ENCODE results near the gene DDR2. TPM values are rescaled to one million over a fixed set of nuclear protein-coding genes. Genes with fewer than 3 reads are reported as not detected.
"Not testable (repeated sequence)": the region's sequence is repeated elsewhere in the genome, so short reads cannot be mapped to it uniquely, and the experiment has no call there.

Gene DDR2
- total RNA-seq = 10 to 100 TPM; 40.9 to 88.8 (median 56.6) TPM

DNA sequence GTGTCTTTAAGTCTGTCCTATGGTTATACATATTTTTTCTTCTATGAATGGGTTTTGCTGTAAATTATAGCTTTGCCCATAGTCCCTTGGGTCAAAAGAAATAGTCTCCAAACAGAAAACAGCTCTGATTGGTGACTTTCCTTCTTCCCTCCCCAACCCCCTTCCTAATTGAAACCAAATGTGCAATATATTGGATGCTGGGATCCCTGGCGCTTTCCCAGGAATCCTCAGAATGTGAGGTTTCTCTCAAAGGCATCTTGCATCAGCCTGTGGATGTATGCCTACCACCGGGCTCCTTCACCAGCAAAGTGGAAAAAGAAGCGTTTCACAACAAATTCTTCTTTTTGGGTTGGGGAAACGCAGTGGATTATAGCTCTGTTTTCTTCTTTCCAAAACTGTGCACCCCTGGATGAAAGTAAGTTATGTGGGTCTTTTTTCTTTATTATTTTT lies at the start of gene DDR2:
Gene DDR2 (plus strand): TSS at position 248 of the 450 bp plus-strand sequence. CDS start 86,600 bp downstream, outside the sequence.
- 69 to 72% methylated on average over 4 of the region's 4 CpGs for WGBS, 2 donors
- Histone ChIP-seq H3K36me3 (no peaks in the 10 kb centered on the region), H3K4me1 (no peaks in the 10 kb centered on the region), H3K4me3 (replicated peaks in 1 of 3) (peak within 1 kb of the TSS in 1 of 3 donors; percentile 8), H3K27me3 (no peaks in the 10 kb centered on the region), H3K27ac (peak within 1 kb of the TSS; percentile 28 to 69 (median 57)), H3K9me3 (no peaks in the 10 kb centered on the region)
- intact Hi-C loops (cut with DNase I) = no loop called here
- TF ChIP-seq POLR2A (IDR thresholded peaks at IDR 0.05) = no peak
- TF ChIP-seq, protein P1, sequence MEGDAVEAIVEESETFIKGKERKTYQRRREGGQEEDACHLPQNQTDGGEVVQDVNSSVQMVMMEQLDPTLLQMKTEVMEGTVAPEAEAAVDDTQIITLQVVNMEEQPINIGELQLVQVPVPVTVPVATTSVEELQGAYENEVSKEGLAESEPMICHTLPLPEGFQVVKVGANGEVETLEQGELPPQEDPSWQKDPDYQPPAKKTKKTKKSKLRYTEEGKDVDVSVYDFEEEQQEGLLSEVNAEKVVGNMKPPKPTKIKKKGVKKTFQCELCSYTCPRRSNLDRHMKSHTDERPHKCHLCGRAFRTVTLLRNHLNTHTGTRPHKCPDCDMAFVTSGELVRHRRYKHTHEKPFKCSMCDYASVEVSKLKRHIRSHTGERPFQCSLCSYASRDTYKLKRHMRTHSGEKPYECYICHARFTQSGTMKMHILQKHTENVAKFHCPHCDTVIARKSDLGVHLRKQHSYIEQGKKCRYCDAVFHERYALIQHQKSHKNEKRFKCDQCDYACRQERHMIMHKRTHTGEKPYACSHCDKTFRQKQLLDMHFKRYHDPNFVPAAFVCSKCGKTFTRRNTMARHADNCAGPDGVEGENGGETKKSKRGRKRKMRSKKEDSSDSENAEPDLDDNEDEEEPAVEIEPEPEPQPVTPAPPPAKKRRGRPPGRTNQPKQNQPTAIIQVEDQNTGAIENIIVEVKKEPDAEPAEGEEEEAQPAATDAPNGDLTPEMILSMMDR (IDR thresholded peaks at IDR 0.05) = no peak
- peak; percentile 8 to 23 for DNase-seq

DNA sequence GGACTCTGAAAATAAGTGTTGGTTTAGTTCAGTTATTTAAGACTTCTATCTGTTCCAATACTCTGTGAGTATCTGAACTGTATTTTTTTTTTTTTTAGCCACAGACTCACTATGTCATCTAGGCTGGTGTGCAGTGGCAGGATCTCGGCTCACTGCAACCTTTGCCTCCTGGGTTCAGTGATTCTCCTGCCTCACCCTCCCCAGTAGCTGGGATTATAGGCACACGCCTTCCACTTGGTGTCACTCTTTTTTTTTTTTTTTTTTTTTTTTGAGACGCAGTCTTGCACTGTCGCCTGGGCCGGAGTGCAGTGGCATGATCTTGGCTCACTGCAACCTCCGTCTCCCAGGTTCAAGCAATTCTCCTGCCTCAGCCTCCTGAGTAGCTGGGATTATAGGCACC lies 49.4 kb upstream of the DDR2 start:
- peaks cover 4 to 18% of the 10 kb centered on the region in 2 donors for H3K36me3 ChIP-seq
- H3K4me3 ChIP-seq (replicated peaks in 1 of 3); H3K9me3 ChIP-seq; intact Hi-C loops (cut with DNase I); H3K27ac ChIP-seq; H3K27me3 ChIP-seq; DNase-seq; H3K4me1 ChIP-seq: not testable (repeated sequence)
- WGBS, 2 donors = 77 to 78% methylated on average over 6 of the region's 6 CpGs

DNA sequence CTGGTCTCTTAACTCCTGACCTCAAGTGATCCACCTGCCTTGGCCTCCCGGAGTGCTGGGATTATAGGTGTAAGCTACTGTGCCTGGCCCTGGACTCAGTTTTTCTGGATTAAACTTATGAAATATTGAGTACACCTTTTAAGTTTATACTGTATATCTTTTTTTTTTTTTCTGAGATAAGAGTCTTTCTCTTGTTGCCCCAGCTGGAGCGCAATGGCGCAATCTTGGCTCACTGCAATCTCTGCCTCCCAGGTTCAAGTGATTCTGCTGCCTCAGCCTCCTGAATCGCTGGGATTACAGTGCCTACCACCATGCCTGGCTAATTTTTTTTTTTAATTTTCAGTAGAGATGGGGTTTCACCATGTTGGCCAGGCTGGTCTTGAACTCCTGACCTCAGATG lies 47.2 kb upstream of the DDR2 start:
- H3K36me3 ChIP-seq; H3K27ac ChIP-seq; DNase-seq; H3K27me3 ChIP-seq; H3K4me3 ChIP-seq (replicated peaks in 1 of 3); H3K9me3 ChIP-seq; H3K4me1 ChIP-seq; intact Hi-C loops (cut with DNase I): not testable (repeated sequence)
- WGBS, 2 donors = 99% methylated on average over 4 of the region's 4 CpGs

DNA sequence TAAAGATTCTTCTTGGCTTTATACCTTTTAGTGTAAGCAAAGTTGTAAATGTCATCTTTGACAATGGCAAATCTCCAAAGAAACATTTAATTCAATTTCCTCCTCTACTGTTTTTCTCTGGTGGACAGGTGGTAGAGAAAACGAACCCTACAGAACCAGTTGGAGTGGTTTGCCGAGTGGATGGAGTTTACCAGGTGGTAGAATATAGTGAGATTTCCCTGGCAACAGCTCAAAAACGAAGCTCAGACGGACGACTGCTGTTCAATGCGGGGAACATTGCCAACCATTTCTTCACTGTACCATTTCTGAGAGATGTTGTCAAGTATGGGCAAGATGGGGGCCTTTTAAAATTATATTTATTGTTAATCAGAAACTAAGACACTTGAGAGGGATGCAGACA lies 44.9 kb upstream of the DDR2 start:
- TF ChIP-seq, protein P1 (IDR thresholded peaks at IDR 0.05) = no peak
- TF ChIP-seq POLR2A (IDR thresholded peaks at IDR 0.05) = no peak
- Histone ChIP-seq H3K27ac (no peak overlapping the region), H3K4me3 (replicated peaks in 1 of 3) (no peak overlapping the region), H3K27me3 (no peaks in the 10 kb centered on the region), H3K9me3 (no peaks in the 10 kb centered on the region), H3K36me3 (peaks cover 4 to 14% of the 10 kb centered on the region in 2 donors), H3K4me1 (no peaks in the 10 kb centered on the region)
- peak in 1 of 2 donors; percentile 3 for DNase-seq
- intact Hi-C loops (cut with DNase I) = no loop called here
- WGBS, 2 donors = 43 to 47% methylated on average over 6 of the region's 6 CpGs

DNA sequence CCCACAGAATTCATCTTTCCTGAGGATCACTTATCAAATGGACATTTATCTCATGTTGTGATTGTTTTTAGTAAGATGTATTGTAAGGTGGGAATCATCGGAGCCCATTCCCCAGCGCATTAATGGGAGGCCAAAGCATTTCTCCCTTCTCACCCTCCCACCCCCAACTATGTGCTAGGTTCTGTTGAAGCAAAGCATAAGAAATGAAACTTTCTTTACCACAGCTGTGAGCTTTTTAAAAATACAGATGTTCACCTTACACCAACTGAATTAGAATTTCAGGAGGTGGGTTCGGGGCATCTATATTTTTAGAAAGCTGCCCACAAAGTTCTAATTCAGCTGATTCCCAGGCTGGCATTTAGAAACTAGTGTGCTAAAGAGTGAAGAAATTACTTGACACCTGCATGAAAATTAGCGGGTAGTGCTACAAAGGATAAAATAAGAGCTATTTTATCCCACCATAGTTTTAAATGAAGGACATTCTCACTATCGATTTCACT lies 44.5 kb upstream of the DDR2 start:
- intact Hi-C loops (cut with DNase I) = no loop called here
- no peak overlapping the region for H3K27ac ChIP-seq
- peaks cover 4 to 14% of the 10 kb centered on the region in 2 donors for H3K36me3 ChIP-seq
- H3K9me3 ChIP-seq = no peaks in the 10 kb centered on the region
- H3K4me3 ChIP-seq (replicated peaks in 1 of 3) = no peak overlapping the region
- no peaks in the 10 kb centered on the region for H3K27me3 ChIP-seq
- H3K4me1 ChIP-seq = no peaks in the 10 kb centered on the region
- 96 to 98% methylated on average over 5 of the region's 5 CpGs for WGBS, 2 donors
- TF ChIP-seq, protein P1 (IDR thresholded peaks at IDR 0.05) = no peak
- no peak for DNase-seq

DNA sequence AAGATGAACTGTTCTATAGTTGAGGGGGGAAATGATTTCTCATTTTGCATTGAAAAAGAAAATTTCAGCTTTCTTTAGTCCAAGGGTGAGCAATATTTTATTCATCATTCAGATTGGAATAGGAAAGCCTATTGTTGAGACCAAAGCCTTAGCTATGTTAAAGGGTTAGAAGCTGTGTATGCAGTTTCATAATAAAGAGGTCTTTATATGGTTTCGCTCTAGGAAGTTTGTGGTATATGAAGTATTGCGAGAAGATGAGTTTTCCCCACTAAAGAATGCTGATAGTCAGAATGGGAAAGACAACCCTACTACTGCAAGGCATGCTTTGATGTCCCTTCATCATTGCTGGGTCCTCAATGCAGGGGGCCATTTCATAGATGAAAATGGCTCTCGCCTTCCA lies 42.2 kb upstream of the DDR2 start:
- WGBS, 2 donors = 96 to 98% methylated on average over 3 of the region's 3 CpGs
- no peaks in the 10 kb centered on the region for H3K27me3 ChIP-seq
- H3K9me3 ChIP-seq = no peaks in the 10 kb centered on the region
- intact Hi-C loops (cut with DNase I) = no loop called here
- DNase-seq = no peak
- no peak for TF ChIP-seq POLR2A (IDR thresholded peaks at IDR 0.05)
- TF ChIP-seq, protein P1 (IDR thresholded peaks at IDR 0.05) = no peak
- H3K4me3 ChIP-seq (replicated peaks in 1 of 3) = no peak overlapping the region
- H3K4me1 ChIP-seq = no peaks in the 10 kb centered on the region
- no peak overlapping the region for H3K27ac ChIP-seq
- peaks cover 0 to 10% of the 10 kb centered on the region in 2 donors for H3K36me3 ChIP-seq
